AG09319 (cell line): ENCODE results near the gene NOL12.

Experiments used
- DNase-seq: peaks from one replicate; pipeline ENCODE4 v3.0.0-alpha.2; 2010; ENCODE audit warnings: low read depth; ENCODE audit errors: extremely low read depth
- TF ChIP-seq, protein P1 (sequence below): IDR thresholded peaks from 2 replicates; pipeline ENCODE4 v1.5.1; 2011; ENCODE audit warnings: low read depth, mild to moderate bottlenecking, inconsistent platforms, low read length, moderate library complexity

Gene NOL12

DNA sequence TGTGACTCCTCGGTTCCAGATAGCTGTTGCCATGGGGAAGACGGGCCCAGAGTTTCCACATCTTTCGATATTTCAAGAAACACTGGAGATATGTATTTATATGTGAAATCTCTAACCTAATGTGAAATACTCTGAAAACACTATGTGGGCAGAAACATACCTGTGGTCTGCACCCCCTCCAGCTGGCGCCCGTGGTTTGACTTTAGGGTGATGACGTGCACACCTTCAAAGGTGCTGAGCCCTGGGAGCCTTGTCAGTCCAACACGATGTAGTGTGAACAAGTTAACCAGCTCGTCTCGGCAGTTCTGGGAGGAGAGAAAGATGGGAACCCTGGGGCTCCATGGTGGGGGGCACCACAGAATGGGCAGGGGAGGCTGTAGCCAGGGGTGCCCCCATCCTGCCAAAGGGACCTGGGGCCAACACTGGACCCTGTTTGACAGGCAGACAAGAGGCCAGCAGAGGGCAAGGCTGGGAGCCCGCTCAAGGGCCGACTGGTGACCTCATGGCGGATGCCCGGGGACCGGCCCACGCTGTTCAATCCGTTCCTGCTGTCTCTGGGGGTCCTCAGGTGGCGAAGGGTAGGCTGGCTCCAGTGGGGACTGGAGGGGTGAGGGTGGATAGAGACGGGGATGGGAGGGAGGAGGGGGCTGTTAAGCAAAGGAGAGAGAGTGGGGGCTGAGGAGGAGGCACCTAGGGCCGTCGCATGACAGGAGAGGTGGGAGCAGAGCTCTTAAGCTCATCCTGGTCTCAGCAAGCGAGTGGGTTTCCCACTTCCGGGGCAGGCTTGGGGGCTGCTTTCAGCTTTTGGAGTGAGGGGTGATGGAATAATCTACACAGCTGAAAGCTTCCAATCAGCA lies 54.5 kb downstream of the NOL12 start:
- no peak for DNase-seq
- TF ChIP-seq, protein P1, sequence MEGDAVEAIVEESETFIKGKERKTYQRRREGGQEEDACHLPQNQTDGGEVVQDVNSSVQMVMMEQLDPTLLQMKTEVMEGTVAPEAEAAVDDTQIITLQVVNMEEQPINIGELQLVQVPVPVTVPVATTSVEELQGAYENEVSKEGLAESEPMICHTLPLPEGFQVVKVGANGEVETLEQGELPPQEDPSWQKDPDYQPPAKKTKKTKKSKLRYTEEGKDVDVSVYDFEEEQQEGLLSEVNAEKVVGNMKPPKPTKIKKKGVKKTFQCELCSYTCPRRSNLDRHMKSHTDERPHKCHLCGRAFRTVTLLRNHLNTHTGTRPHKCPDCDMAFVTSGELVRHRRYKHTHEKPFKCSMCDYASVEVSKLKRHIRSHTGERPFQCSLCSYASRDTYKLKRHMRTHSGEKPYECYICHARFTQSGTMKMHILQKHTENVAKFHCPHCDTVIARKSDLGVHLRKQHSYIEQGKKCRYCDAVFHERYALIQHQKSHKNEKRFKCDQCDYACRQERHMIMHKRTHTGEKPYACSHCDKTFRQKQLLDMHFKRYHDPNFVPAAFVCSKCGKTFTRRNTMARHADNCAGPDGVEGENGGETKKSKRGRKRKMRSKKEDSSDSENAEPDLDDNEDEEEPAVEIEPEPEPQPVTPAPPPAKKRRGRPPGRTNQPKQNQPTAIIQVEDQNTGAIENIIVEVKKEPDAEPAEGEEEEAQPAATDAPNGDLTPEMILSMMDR = no peak

DNA sequence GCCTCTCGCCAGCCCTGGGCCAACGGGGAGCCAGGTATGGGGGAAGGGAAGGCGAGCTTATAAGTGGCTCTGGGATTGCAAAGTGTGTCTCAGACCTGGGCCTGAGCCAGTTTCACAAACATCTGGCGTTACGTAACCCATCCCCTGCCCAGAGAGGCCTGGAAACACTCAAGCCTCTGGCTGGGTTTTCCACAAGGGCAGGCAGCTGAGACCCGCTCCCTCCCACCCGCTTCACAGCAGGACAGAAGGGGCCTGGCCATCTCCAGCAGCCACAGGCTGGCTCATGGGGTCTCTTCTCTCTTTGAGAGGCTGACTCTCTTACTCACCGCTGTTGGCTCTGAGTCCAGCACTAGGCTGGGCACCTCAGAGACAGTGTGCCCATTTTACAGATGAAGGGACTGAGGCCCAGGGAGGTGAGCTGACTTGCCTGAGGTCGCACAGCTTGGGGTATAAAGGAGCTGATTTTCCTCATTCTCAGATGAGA lies 55.2 kb downstream of the NOL12 start:
- TF ChIP-seq, protein P1 = no peak
- DNase-seq = peak; percentile 97

DNA sequence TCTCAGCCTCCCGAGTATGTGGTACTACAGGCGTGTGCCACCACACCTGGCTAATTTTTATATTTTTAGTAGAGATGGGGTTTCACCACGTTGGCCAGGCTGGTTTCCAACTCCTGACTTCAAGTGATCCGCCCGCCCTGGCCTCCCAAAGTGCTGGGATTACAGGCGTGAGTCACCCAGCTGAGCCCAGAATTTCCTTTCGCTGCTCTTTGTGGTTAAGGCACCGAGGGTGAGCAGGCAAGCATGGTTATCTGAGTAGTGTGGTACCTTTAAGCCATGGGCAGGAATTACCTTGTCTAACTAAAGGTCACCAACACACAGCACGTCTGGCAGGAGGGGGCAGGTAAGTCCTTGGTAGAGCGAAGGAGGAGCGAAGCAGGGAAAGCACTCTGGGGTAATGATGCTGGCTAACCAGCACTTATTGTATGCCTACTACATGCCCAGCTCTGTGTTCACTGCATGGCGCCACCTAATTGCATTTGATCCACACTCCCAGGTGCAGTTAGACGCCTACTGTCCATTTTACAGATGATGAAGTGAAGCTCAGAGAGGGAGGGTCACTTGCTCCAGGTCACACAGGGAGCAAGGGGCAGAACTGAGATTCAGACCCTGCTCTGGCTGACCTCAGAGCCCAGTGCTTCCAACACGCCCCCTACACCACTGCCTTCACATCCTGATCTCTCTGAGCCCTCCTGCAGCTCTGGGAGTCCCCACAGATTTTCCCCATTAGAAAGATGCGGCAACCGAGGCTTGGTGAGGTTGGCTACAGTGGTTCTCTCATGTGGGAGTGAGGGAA lies 56.4 kb downstream of the NOL12 start:
- TF ChIP-seq, protein P1 = no peak
- peak; percentile 64 for DNase-seq
